Measurements from ENCODE around the gene DNLZ. TPM values are rescaled to one million over a fixed set of nuclear protein-coding genes. Genes with fewer than 3 reads are reported as not detected.

Gene DNLZ
- total RNA-seq, 1 experiment from 2014 or later = 9.1 TPM

DNA sequence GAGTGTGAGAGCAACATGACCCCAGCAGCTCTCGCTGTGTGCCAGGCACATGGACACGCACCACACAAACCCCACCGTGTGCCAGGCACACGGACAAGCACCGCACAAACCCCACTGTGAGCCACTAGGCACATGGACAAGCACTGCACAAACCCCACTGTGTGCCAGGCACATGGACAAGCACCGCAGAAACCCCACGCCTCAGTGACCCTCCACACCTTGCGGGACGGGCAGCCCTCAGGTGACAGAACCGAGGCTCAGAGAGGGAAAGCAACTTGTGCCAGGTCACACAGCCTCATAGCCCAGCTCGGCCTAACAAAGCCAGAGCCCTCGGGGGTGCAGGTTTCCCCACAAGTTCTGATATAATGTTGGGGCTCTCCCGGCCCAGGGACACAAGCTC, 38.2 kb downstream of the DNLZ start:
- Histone ChIP-seq H2AFZ (no peak overlapping the region), H3K4me3 (no peak overlapping the region), H3F3A (ENCODE audit: insufficient read depth, low read depth) (peaks cover 8% of the 10 kb centered on the region; the same call in 1 of the 2 replicates), H3K4me1 (replicated peaks; ENCODE audit: insufficient read depth) (peaks cover 11% of the 10 kb centered on the region; the same call in 1 of the 2 replicates), H3K79me2 (ENCODE audit: low read depth) (no peaks in the 10 kb centered on the region), H3K27ac (no peak overlapping the region), H4K20me1 (ENCODE audit: insufficient read depth) (peaks cover 5% of the 10 kb centered on the region; the same call in 1 of the 2 replicates), H3K36me3 (ENCODE audit: low read depth) (no peaks in the 10 kb centered on the region), H3K9me2 (ENCODE audit: insufficient read depth) (no peaks in the 10 kb centered on the region), H3K4me2 (no peak overlapping the region), H3K27me3 (ENCODE audit: insufficient read depth, low read depth) (no peaks in the 10 kb centered on the region), H3K9me3 (ENCODE audit: insufficient read depth, low read depth) (no peaks in the 10 kb centered on the region)
- BruUV-seq (replicated peaks) = no TSS peak
- intact Hi-C loops (cut with micrococcal nuclease; ENCODE audit: unreplicated experiment) = no loop called here
- CTCF ChIA-PET = no interaction called here
- TF ChIP-seq, protein P1, sequence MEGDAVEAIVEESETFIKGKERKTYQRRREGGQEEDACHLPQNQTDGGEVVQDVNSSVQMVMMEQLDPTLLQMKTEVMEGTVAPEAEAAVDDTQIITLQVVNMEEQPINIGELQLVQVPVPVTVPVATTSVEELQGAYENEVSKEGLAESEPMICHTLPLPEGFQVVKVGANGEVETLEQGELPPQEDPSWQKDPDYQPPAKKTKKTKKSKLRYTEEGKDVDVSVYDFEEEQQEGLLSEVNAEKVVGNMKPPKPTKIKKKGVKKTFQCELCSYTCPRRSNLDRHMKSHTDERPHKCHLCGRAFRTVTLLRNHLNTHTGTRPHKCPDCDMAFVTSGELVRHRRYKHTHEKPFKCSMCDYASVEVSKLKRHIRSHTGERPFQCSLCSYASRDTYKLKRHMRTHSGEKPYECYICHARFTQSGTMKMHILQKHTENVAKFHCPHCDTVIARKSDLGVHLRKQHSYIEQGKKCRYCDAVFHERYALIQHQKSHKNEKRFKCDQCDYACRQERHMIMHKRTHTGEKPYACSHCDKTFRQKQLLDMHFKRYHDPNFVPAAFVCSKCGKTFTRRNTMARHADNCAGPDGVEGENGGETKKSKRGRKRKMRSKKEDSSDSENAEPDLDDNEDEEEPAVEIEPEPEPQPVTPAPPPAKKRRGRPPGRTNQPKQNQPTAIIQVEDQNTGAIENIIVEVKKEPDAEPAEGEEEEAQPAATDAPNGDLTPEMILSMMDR (conservative IDR thresholded peaks at IDR 0.05) = no peak
- no peak for TF ChIP-seq EZH2 (IDR thresholded peaks at IDR 0.05; ENCODE audit: low read depth)
- POLR2A ChIA-PET (ENCODE audit: unreplicated experiment) = interaction anchor here (0.6 kb wide), 1 partner anchor 28 kb away, joined by 4 read pairs; no protein-coding TSS in a partner anchor
- DNase-seq = no peak

DNA sequence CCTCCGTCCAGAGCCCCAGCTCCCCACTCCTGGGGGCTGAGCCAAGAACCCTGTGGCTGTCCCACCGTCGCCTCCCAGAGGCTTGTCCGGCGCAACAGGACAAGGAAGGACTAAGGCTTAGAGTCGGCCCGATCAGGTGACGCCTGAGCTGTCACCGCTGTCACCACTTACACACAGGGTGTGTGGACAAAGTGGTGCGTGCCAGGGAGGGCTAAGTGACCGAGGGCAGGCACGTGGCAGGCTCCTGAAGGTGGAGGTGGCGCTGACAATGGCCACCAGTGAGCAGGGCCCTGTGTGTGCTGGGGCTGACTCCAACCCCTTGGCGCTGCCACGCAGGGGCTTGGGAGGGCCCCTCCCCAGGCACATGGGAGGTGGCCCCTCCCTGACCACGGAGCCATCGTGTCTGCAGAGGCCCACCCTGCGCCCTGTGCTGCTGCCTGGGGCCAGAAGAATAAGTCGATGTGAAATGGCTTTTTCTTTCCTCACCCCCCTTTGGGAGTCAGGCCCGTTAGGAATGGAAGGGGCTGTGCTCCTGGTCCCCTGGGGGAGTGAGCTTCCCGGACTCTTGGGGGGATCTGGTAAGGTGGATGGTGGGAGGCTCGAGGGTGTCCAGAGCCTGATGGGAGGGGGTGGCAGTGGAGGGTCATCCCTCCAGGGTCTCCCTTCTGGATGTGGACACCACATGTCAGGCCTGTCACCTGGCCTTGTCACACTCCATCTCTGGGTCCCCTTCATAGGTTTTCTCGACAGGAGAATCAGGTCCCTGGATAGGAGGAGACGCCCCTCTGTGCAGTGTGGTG, 38.8 kb downstream of the DNLZ start:
- no peaks in the 10 kb centered on the region for H3K9me3 ChIP-seq (ENCODE audit: insufficient read depth, low read depth)
- H3F3A ChIP-seq (ENCODE audit: insufficient read depth, low read depth) = peaks cover 8% of the 10 kb centered on the region; the same call in 1 of the 2 replicates
- no peaks in the 10 kb centered on the region for H3K79me2 ChIP-seq (ENCODE audit: low read depth)
- no peaks in the 10 kb centered on the region for H3K36me3 ChIP-seq (ENCODE audit: low read depth)
- H4K20me1 ChIP-seq (ENCODE audit: insufficient read depth) = peaks cover 5% of the 10 kb centered on the region; the same call in 1 of the 2 replicates
- ChIA-PET POLR2A (ENCODE audit: unreplicated experiment) (no interaction called here), CTCF (interaction anchor here (0.6 kb wide), 1 partner anchor 719 kb away, joined by 4 read pairs; no protein-coding TSS in a partner anchor)
- DNase-seq = peak in 1 of 2 experiments; percentile 37
- BruUV-seq (replicated peaks) = no TSS peak
- no peak for TF ChIP-seq EZH2 (IDR thresholded peaks at IDR 0.05; ENCODE audit: low read depth)
- H3K27ac ChIP-seq = no peak overlapping the region
- H3K27me3 ChIP-seq (ENCODE audit: insufficient read depth, low read depth) = no peaks in the 10 kb centered on the region
- H3K4me3 ChIP-seq = no peak overlapping the region
- no peaks in the 10 kb centered on the region for H3K9me2 ChIP-seq (ENCODE audit: insufficient read depth)
- H3K4me2 ChIP-seq = no peak overlapping the region
- intact Hi-C loops (cut with micrococcal nuclease; ENCODE audit: unreplicated experiment) = no loop called here
- H2AFZ ChIP-seq = no peak overlapping the region
- peaks cover 11% of the 10 kb centered on the region; the same call in 1 of the 2 replicates for H3K4me1 ChIP-seq (replicated peaks; ENCODE audit: insufficient read depth)

DNA sequence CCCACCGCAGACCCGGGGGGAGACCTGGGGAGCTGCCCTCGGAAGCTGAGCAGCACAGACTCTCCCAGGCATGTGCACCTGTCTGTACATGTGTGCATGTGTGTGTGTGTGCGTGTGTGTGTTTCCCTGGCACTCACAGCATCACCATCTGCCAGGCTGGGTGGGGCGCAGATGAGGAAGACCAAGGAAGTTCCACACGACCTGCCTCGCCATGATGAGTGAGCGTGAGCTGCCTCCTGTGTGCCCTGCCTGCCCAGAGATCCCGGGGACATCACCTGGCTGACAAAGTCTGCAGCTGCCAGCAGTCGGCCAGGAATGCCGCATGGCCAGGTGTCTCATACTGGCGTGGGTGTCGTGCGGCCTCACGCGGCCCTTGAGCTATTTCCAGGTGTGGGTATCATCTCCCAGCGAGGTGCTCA, 40.2 kb downstream of the DNLZ start:
- no peaks in the 10 kb centered on the region for H3K79me2 ChIP-seq (ENCODE audit: low read depth)
- peaks cover 6% of the 10 kb centered on the region; the same call in 1 of the 2 replicates for H3K4me1 ChIP-seq (replicated peaks; ENCODE audit: insufficient read depth)
- H3K27ac ChIP-seq = no peak overlapping the region
- no peak overlapping the region for H3K4me3 ChIP-seq
- BruUV-seq (replicated peaks) = no TSS peak
- ChIA-PET POLR2A (ENCODE audit: unreplicated experiment) (interaction anchor here (0.6 kb wide), 1 partner anchor 944 kb away, joined by 3 read pairs; no protein-coding TSS in a partner anchor), CTCF (interaction anchor here (0.6 to 1.5 kb wide), 3 partner anchors 9 to 320 kb away, joined by 4 to 9 read pairs (median 6); no protein-coding TSS in a partner anchor)
- H3K4me2 ChIP-seq = no peak overlapping the region
- H2AFZ ChIP-seq = no peak overlapping the region
- peaks cover 1% of the 10 kb centered on the region; the same call in 1 of the 2 replicates for H4K20me1 ChIP-seq (ENCODE audit: insufficient read depth)
- H3F3A ChIP-seq (ENCODE audit: insufficient read depth, low read depth) = peaks cover 8% of the 10 kb centered on the region; the same call in 1 of the 2 replicates
- intact Hi-C loops (cut with micrococcal nuclease; ENCODE audit: unreplicated experiment) = no loop called here
- H3K36me3 ChIP-seq (ENCODE audit: low read depth) = no peaks in the 10 kb centered on the region
- DNase-seq = peak in 1 of 2 experiments; percentile 38
- H3K27me3 ChIP-seq (ENCODE audit: insufficient read depth, low read depth) = no peaks in the 10 kb centered on the region
- H3K9me3 ChIP-seq (ENCODE audit: insufficient read depth, low read depth) = no peaks in the 10 kb centered on the region
- TF ChIP-seq EZH2 (IDR thresholded peaks at IDR 0.05; ENCODE audit: low read depth) = no peak
- TF ChIP-seq, protein P1 (conservative IDR thresholded peaks at IDR 0.05) = no peak
- H3K9me2 ChIP-seq (ENCODE audit: insufficient read depth) = no peaks in the 10 kb centered on the region
